Loucy (cell line): Measurements from ENCODE around the gene FOXC2.

Source experiments
- H2AFZ ChIP-seq: fragments of 200-600 bp; sonication (generic); 2 replicates; pipeline ENCODE4 v1.6.0; 2016; ENCODE audit warnings: antibody characterized with exemption, mild to moderate bottlenecking, low read length, moderate library complexity
- H3F3A ChIP-seq: fragments of 200-600 bp; 2 replicates; pipeline ENCODE4 v1.6.0; 2016; ENCODE audit warnings: antibody characterized with exemption, low read depth, mild to moderate bottlenecking
- H3K27me3 ChIP-seq: fragments of 200-600 bp; sonication (generic); 2 replicates; pipeline ENCODE4 v1.6.1; 2014; ENCODE audit warnings: low read length, mild to moderate bottlenecking; ENCODE audit not compliant: insufficient read depth, poor library complexity, severe bottlenecking
- H3K36me3 ChIP-seq: fragments of 200-600 bp; sonication (generic); 2 replicates; pipeline ENCODE4 v1.6.1; 2016; ENCODE audit warnings: low read length; ENCODE audit not compliant: insufficient read depth
- H3K4me1 ChIP-seq: fragments of 200-600 bp; sonication (generic); 2 replicates; pipeline ENCODE4 v1.5.1; 2014; ENCODE audit warnings: low read length, mild to moderate bottlenecking; ENCODE audit not compliant: insufficient read depth, poor library complexity, severe bottlenecking
- H3K4me2 ChIP-seq: fragments of 200-600 bp; sonication (generic); 2 replicates; pipeline ENCODE4 v1.6.0; 2014; ENCODE audit warnings: antibody characterized with exemption, low read length, low read depth, mild to moderate bottlenecking; ENCODE audit not compliant: poor library complexity, severe bottlenecking
- H3K4me3 ChIP-seq: fragments of 200-600 bp; sonication (generic); 2 replicates; pipeline ENCODE4 v1.5.1; 2014; ENCODE audit warnings: low read length, mild to moderate bottlenecking, mixed read lengths; ENCODE audit not compliant: poor library complexity, severe bottlenecking
- H3K79me2 ChIP-seq: fragments of 200-600 bp; sonication (generic); 2 replicates; pipeline ENCODE4 v1.6.1; 2014; ENCODE audit warnings: low read length; ENCODE audit not compliant: insufficient read depth
- H3K9ac ChIP-seq: fragments of 200-600 bp; sonication (generic); 2 replicates; pipeline ENCODE4 v1.6.0; 2014; ENCODE audit warnings: mild to moderate bottlenecking, low read depth, low read length, moderate library complexity; ENCODE audit not compliant: poor library complexity, severe bottlenecking
- H3K9me2 ChIP-seq: fragments of 200-600 bp; sonication (generic); replicated peaks from 2 replicates; pipeline ENCODE4 v1.6.1; 2016; ENCODE audit warnings: low read depth, low read length, mixed read lengths
- H3K9me3 ChIP-seq: fragments of 200-600 bp; sonication (generic); 2 replicates; pipeline ENCODE4 v1.6.1; 2014; ENCODE audit warnings: mild to moderate bottlenecking, antibody characterized with exemption, low read length, low read depth; ENCODE audit not compliant: insufficient read depth
- H4K20me1 ChIP-seq: fragments of 200-600 bp; sonication (generic); 2 replicates; pipeline ENCODE4 v1.6.0; 2014; ENCODE audit warnings: antibody characterized with exemption, low read length, mild to moderate bottlenecking; ENCODE audit not compliant: insufficient read depth, poor library complexity, severe bottlenecking
- EZH2phosphoT487 ChIP-seq: fragments of 200-600 bp; IDR thresholded peaks from 2 replicates; pipeline ENCODE4 v1.6.1; 2018; ENCODE audit warnings: antibody characterized with exemption, mild to moderate bottlenecking, moderate library complexity, borderline replicate concordance
- TF ChIP-seq, protein P1 (sequence below): fragments of 200-600 bp; sonication (generic); conservative IDR thresholded peaks from 2 replicates; pipeline ENCODE4 v1.5.1; 2014; ENCODE audit warnings: mild to moderate bottlenecking, antibody characterized with exemption, low read length

The FOXC2 gene

GRCh38 chr16:86550281-86550680, 16.3 kb upstream of the FOXC2 start:
- Histone ChIP-seq H4K20me1 (no peaks in the 10 kb centered on the region), H3K27me3 (no peaks in the 10 kb centered on the region), H3K4me1 (peaks cover 7% of the 10 kb centered on the region), H3K36me3 (no peaks in the 10 kb centered on the region), H3K9me3 (no peaks in the 10 kb centered on the region), H2AFZ (no peak overlapping the region), H3F3A (no peaks in the 10 kb centered on the region), H3K4me2 (no peak overlapping the region), H3K9ac (no peak overlapping the region), H3K79me2 (peaks cover 9% of the 10 kb centered on the region), H3K9me2 (no peaks in the 10 kb centered on the region), H3K4me3 (no peak overlapping the region)
- TF ChIP-seq, protein P1, sequence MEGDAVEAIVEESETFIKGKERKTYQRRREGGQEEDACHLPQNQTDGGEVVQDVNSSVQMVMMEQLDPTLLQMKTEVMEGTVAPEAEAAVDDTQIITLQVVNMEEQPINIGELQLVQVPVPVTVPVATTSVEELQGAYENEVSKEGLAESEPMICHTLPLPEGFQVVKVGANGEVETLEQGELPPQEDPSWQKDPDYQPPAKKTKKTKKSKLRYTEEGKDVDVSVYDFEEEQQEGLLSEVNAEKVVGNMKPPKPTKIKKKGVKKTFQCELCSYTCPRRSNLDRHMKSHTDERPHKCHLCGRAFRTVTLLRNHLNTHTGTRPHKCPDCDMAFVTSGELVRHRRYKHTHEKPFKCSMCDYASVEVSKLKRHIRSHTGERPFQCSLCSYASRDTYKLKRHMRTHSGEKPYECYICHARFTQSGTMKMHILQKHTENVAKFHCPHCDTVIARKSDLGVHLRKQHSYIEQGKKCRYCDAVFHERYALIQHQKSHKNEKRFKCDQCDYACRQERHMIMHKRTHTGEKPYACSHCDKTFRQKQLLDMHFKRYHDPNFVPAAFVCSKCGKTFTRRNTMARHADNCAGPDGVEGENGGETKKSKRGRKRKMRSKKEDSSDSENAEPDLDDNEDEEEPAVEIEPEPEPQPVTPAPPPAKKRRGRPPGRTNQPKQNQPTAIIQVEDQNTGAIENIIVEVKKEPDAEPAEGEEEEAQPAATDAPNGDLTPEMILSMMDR = no peak
- no peak for TF ChIP-seq EZH2phosphoT487

GRCh38 chr16:86553356-86553755, 13.3 kb upstream of the FOXC2 start:
- Histone ChIP-seq H3K9me3 (no peaks in the 10 kb centered on the region), H3K4me2 (peak overlapping the region; percentile 90), H3K4me3 (no peak overlapping the region), H3K36me3 (no peaks in the 10 kb centered on the region), H2AFZ (no peak overlapping the region), H4K20me1 (no peaks in the 10 kb centered on the region), H3F3A (peaks cover 4% of the 10 kb centered on the region; the same call in 1 of the 2 replicates), H3K79me2 (peaks cover 13% of the 10 kb centered on the region), H3K4me1 (peaks cover 14% of the 10 kb centered on the region), H3K9me2 (no peaks in the 10 kb centered on the region), H3K27me3 (no peaks in the 10 kb centered on the region), H3K9ac (no peak overlapping the region)
- TF ChIP-seq, protein P1 = no peak
- TF ChIP-seq EZH2phosphoT487 = no peak

GRCh38 chr16:86554599-86554916, 12.1 kb upstream of the FOXC2 start:
- peaks cover 14% of the 10 kb centered on the region for H3K4me1 ChIP-seq
- H3K9ac ChIP-seq = peak overlapping the region; percentile 97
- peaks cover 13% of the 10 kb centered on the region for H3K79me2 ChIP-seq
- no peaks in the 10 kb centered on the region for H3K9me3 ChIP-seq
- H4K20me1 ChIP-seq = no peaks in the 10 kb centered on the region
- peak overlapping the region; percentile 98 for H3K4me3 ChIP-seq
- H3K36me3 ChIP-seq = no peaks in the 10 kb centered on the region
- no peaks in the 10 kb centered on the region for H3K27me3 ChIP-seq
- TF ChIP-seq, protein P1 = no peak
- no peak for TF ChIP-seq EZH2phosphoT487
- peak overlapping the region; percentile 44 for H2AFZ ChIP-seq
- no peaks in the 10 kb centered on the region for H3K9me2 ChIP-seq
- H3F3A ChIP-seq = peaks cover 4% of the 10 kb centered on the region; the same call in 1 of the 2 replicates
- peak overlapping the region; percentile 90 for H3K4me2 ChIP-seq
